ENCODE results near the gene FAM43A.
A peak's percentile ranks its signal among the peaks of the same experiment; 100 is the strongest.

The FAM43A gene

DNA sequence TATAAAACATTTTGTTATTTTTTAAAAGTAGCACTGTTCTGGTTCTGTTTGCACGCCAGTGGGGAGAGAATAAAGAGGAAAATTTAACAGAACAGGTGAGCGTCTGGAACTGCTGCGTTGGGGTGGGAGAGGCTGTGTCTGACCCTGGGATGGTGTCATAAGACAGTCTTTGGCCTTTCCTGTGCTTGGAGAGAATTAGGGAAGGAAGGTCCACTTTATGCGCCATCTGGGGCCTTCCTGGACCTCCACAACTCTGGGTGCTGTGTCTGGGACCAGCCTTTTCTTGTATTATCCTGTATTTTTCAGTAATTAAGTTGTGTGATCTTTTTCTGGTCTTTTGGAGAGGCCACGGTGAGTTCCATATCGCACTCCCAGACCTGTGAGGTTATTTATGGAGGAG lies 3.3 kb downstream of the FAM43A start:
- Histone ChIP-seq H3K4me1 (ENCODE audit: control insufficient read depth in 1 of 2, insufficient read depth in 2 of 2, low read length in 2 of 2) (peaks cover 4 to 19% of the 10 kb centered on the region in 2 donors), H3K27ac (ENCODE audit: low read length) (peak overlapping the region; percentile 1), H3K27me3 (ENCODE audit: low read depth, low read length) (no peaks in the 10 kb centered on the region), H3K9me3 (ENCODE audit: control insufficient read depth in 1 of 2, low read length in 2 of 2) (no peaks in the 10 kb centered on the region), H3K4me3 (ENCODE audit: low read depth in 1 of 2, low read length in 2 of 2) (peak overlapping the region; percentile 20 to 79), H3K36me3 (ENCODE audit: control insufficient read depth in 1 of 2, insufficient read depth in 2 of 2, low read length in 2 of 2) (no peaks in the 10 kb centered on the region)

DNA sequence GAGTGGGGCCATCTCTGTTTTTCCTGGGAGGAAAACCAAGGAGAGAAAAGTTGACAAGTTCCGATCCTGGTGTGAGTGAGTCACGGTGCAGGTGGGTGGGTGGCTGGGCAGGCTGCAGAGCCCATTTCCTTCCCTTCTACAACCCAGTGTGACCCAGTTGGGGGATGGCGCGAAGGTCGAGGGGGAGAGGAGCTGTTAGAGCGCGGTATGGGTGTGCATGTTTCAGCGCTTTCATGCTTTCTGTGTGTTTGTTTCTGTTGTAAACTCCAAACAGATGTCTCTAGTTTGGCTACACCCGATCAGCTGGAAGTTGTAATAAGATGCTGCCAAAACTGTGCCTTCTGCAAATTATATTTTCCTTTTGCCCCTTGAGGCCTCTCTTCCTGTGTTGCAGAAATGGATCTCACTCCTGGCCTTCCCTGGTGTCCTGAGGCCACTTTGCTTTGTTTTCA lies 3.8 kb downstream of the FAM43A start:
- Histone ChIP-seq H3K9me3 (ENCODE audit: control insufficient read depth in 1 of 2, low read length in 2 of 2) (no peaks in the 10 kb centered on the region), H3K4me1 (ENCODE audit: control insufficient read depth in 1 of 2, insufficient read depth in 2 of 2, low read length in 2 of 2) (peaks cover 4 to 19% of the 10 kb centered on the region in 2 donors), H3K36me3 (ENCODE audit: control insufficient read depth in 1 of 2, insufficient read depth in 2 of 2, low read length in 2 of 2) (no peaks in the 10 kb centered on the region), H3K27me3 (ENCODE audit: low read depth, low read length) (no peaks in the 10 kb centered on the region), H3K4me3 (ENCODE audit: low read depth in 1 of 2, low read length in 2 of 2) (peak overlapping the region; percentile 20 to 79), H3K27ac (ENCODE audit: low read length) (peak overlapping the region; percentile 1)

DNA sequence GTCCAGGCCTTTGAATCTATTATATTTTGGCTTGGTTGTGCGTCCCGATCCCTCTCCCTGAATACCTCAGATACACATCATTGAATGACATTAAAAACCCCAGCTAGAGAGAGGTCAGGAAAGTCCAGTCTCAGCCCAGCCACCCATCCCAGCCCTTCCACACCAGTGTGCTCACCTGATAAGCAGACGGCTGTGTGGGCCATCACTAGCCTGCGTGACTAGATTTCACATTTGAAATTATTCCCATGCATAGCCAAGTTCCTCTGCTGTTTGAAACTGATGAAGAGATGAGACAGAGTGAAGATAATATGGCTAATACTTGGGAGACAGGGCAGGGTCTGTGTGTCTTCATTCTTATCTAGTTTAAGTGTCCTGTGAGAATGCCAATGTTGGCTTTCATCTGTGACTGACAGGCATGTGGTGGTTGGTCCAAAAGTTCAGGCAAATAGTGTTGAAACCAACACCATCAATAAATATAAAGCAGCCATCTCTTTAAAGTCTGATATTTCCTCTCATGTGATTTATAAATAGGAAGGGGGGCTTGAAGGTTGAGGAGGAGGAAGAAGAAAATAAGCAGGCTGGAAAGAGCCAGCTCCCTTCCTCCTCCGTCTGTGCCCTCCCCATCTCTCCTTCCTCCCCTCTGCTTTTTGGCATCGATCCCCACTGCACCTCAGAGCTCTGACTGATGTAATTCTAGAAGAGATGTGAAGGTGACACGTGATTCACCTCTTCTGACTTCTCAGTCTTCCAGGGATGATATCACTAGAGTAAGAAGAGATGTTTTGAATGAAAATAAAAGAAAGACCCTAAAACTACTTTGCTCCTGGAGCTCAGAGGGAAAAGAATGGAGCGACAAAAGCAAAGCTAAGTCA lies 5.1 kb downstream of the FAM43A start:
- Histone ChIP-seq H3K27me3 (ENCODE audit: low read depth, low read length) (no peaks in the 10 kb centered on the region), H3K9me3 (ENCODE audit: control insufficient read depth in 1 of 2, low read length in 2 of 2) (no peaks in the 10 kb centered on the region), H3K27ac (ENCODE audit: low read length) (no peak overlapping the region), H3K4me3 (ENCODE audit: low read depth in 1 of 2, low read length in 2 of 2) (no peak overlapping the region), H3K36me3 (ENCODE audit: control insufficient read depth in 1 of 2, insufficient read depth in 2 of 2, low read length in 2 of 2) (no peaks in the 10 kb centered on the region), H3K4me1 (ENCODE audit: control insufficient read depth in 1 of 2, insufficient read depth in 2 of 2, low read length in 2 of 2) (peaks cover 0 to 19% of the 10 kb centered on the region in 2 donors)

DNA sequence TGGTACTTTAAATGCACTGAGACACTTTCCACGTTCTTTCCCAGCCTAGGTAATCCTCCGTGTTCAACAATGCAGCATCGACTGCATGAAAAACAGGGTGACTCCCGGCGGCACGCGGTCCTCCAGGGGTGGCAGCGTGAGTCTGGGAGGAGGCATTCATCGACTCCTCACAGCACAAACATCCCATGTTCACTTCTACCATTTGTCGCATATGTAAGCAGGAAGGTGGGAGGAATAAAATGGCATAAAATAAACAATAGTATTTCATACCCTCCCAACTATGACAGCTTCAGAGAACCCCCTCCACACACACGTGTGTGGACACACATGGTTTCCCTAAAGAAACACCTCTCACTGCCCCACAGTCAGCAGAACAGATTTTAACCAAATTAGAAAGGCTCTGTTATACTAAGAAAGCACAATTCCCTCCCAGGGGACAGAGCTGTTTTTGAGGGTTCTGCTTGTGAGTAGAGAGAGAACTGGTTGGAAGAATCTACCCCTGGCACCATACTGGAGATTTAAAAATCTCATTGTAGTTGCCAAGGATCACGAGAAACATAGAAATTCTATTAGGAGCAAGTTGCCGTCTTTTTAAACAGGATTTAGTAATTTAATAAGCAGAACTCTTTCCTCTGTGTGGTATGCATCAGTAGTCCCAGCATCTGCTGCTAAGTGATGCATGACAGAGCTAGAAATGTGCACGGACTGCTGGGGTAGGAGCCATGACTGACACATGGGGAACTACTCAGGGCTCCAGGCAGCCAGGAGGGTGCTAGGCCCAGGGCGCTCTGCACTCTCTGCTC lies 6.0 kb downstream of the FAM43A start:
- H3K36me3 ChIP-seq (ENCODE audit: control insufficient read depth in 1 of 2, insufficient read depth in 2 of 2, low read length in 2 of 2) = no peaks in the 10 kb centered on the region
- no peak overlapping the region for H3K27ac ChIP-seq (ENCODE audit: low read length)
- no peaks in the 10 kb centered on the region for H3K27me3 ChIP-seq (ENCODE audit: low read depth, low read length)
- no peak overlapping the region for H3K4me3 ChIP-seq (ENCODE audit: low read depth in 1 of 2, low read length in 2 of 2)
- H3K4me1 ChIP-seq (ENCODE audit: control insufficient read depth in 1 of 2, insufficient read depth in 2 of 2, low read length in 2 of 2) = peaks cover 0 to 18% of the 10 kb centered on the region in 2 donors
- no peaks in the 10 kb centered on the region for H3K9me3 ChIP-seq (ENCODE audit: control insufficient read depth in 1 of 2, low read length in 2 of 2)

DNA sequence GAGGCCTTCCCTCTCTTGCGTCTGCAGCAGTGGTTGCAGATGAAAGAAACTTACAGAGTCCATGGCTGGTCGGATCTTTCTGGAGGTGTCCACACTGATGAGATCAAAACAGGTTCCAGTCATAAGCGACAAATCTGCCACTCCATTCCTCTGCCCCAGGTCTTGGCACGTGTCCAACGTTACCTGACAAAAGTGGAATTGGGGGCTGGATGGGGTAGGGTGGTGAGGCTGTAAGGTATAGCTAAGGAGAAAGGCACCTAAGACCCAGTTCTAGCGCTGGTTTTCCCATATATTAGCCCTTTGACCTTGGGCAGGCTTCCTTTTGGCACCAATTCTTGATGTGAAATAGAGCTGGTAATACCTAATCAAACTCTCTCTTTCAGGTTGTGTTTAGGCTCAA lies 11.0 kb downstream of the FAM43A start:
- H3K4me1 ChIP-seq (ENCODE audit: control insufficient read depth in 1 of 2, insufficient read depth in 2 of 2, low read length in 2 of 2) = no peaks in the 10 kb centered on the region
- no peak overlapping the region for H3K27ac ChIP-seq (ENCODE audit: low read length)
- H3K27me3 ChIP-seq (ENCODE audit: low read depth, low read length) = no peaks in the 10 kb centered on the region
- peaks cover 0 to 11% of the 10 kb centered on the region in 2 donors for H3K9me3 ChIP-seq (ENCODE audit: control insufficient read depth in 1 of 2, low read length in 2 of 2)
- no peak overlapping the region for H3K4me3 ChIP-seq (ENCODE audit: low read depth in 1 of 2, low read length in 2 of 2)
- no peaks in the 10 kb centered on the region for H3K36me3 ChIP-seq (ENCODE audit: control insufficient read depth in 1 of 2, insufficient read depth in 2 of 2, low read length in 2 of 2)

DNA sequence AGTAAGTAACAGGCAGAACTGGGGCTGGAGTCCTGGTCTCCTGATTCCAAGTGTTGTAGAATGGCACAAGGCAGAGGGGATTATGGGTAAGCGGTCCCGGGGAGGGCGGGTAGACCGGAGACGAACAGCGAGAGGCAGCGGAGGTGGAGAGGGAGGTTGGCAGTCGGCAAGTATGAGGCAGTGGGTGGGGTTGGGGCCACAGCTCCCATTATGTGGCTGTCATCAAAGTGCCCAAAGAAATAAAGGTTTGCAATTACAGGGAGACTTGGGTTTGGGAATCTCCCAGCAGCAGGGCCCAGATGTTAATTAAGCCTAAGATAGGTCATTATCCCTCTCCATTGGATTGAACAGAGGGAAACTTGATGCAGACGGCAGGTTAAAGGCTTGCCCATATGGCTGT lies 16.9 kb downstream of the FAM43A start:
- Histone ChIP-seq H3K9me3 (ENCODE audit: control insufficient read depth in 1 of 2, low read length in 2 of 2) (peaks cover 0 to 11% of the 10 kb centered on the region in 2 donors), H3K36me3 (ENCODE audit: control insufficient read depth in 1 of 2, insufficient read depth in 2 of 2, low read length in 2 of 2) (no peaks in the 10 kb centered on the region), H3K4me3 (ENCODE audit: low read depth in 1 of 2, low read length in 2 of 2) (no peak overlapping the region), H3K4me1 (ENCODE audit: control insufficient read depth in 1 of 2, insufficient read depth in 2 of 2, low read length in 2 of 2) (no peaks in the 10 kb centered on the region), H3K27me3 (ENCODE audit: low read depth, low read length) (no peaks in the 10 kb centered on the region), H3K27ac (ENCODE audit: low read length) (no peak overlapping the region)

DNA sequence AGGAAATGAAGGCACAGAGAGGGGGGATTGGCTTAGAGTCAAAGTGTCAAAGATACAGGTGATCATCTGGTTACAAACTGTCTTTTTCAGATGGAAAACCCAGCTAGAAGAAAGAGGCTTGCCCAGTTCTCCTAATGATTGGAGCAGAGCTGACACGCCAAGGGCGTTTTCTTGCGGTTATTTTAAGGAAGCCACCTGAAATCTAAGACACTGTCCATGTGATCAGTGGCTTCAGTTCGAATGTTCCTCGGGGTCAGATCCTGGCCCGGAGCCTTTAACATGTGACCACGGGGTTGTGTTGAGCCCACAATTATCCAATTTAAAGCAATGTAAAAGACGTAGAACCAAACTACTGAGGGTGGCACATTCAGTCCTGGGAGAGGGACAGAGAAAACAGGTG lies 19.5 kb downstream of the FAM43A start:
- H3K4me3 ChIP-seq (ENCODE audit: low read depth in 1 of 2, low read length in 2 of 2) = no peak overlapping the region
- no peaks in the 10 kb centered on the region for H3K36me3 ChIP-seq (ENCODE audit: control insufficient read depth in 1 of 2, insufficient read depth in 2 of 2, low read length in 2 of 2)
- H3K27ac ChIP-seq (ENCODE audit: low read length) = no peak overlapping the region
- no peaks in the 10 kb centered on the region for H3K4me1 ChIP-seq (ENCODE audit: control insufficient read depth in 1 of 2, insufficient read depth in 2 of 2, low read length in 2 of 2)
- H3K27me3 ChIP-seq (ENCODE audit: low read depth, low read length) = no peaks in the 10 kb centered on the region
- H3K9me3 ChIP-seq (ENCODE audit: control insufficient read depth in 1 of 2, low read length in 2 of 2) = no peaks in the 10 kb centered on the region

DNA sequence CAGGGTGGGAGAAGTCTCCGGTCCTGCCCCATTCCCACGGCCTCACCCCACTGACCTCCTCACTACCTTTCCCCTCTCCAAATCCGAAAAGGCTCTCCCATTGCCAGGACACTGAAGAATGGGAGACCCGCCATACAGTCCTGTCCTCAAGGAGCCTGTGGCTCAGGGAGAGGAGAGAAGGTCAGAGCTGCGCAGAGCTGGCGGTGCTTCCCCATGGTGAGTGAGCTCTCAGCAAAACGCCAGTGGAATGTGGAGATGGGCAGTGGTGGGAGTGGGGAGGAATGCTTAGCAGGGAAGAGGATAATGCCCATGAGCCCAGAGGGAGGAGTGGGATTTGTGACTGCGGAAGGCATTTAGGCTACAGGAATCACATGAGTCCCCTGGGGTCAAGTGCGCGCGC lies 20.1 kb downstream of the FAM43A start:
- no peak overlapping the region for H3K4me3 ChIP-seq (ENCODE audit: low read depth in 1 of 2, low read length in 2 of 2)
- H3K9me3 ChIP-seq (ENCODE audit: control insufficient read depth in 1 of 2, low read length in 2 of 2) = no peaks in the 10 kb centered on the region
- no peak overlapping the region for H3K27ac ChIP-seq (ENCODE audit: low read length)
- H3K4me1 ChIP-seq (ENCODE audit: control insufficient read depth in 1 of 2, insufficient read depth in 2 of 2, low read length in 2 of 2) = no peaks in the 10 kb centered on the region
- H3K27me3 ChIP-seq (ENCODE audit: low read depth, low read length) = no peaks in the 10 kb centered on the region
- H3K36me3 ChIP-seq (ENCODE audit: control insufficient read depth in 1 of 2, insufficient read depth in 2 of 2, low read length in 2 of 2) = no peaks in the 10 kb centered on the region

DNA sequence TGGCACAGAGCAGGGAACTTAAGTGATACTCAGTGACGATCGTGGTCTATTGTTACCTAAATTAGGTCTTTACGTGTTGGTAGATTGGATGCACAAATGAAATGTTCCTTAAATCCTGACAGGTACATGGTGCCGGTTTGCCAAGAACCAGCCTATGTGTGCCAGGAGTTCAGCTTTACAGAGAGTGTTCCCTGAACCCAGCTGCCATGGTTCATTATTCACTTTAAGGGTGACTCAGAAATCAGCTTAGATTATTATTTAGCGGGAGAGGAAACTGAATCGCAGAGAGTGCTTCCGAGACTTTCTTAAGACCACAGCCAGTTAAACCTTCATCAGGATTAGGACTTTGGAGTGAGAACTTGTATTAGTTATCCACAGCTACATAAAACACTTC lies 21.5 kb downstream of the FAM43A start:
- no peak overlapping the region for H3K27ac ChIP-seq (ENCODE audit: low read length)

DNA sequence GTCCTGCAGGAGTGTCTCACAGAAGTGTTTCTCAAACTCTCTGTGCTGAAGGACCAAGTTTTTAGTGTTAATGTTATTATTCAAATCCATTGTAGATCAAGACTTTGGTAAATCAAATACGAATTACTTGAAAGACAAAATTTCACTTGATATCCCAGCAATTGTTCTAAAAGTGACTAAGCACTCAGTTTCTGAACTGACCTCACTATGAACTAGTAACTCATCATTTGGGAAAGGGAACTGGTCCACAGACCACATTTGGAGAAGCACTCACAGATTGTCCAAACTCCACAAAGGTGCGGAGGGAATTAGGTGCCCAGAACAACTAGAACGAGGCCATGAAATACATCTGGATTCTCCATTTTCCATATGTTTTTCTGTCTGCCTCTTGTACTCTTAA lies 25.6 kb downstream of the FAM43A start:
- Histone ChIP-seq H3K4me1 (ENCODE audit: control insufficient read depth in 1 of 2, insufficient read depth in 2 of 2, low read length in 2 of 2) (no peaks in the 10 kb centered on the region), H3K9me3 (ENCODE audit: control insufficient read depth in 1 of 2, low read length in 2 of 2) (no peaks in the 10 kb centered on the region), H3K27ac (ENCODE audit: low read length) (no peak overlapping the region), H3K4me3 (ENCODE audit: low read depth in 1 of 2, low read length in 2 of 2) (no peak overlapping the region), H3K36me3 (ENCODE audit: control insufficient read depth in 1 of 2, insufficient read depth in 2 of 2, low read length in 2 of 2) (no peaks in the 10 kb centered on the region), H3K27me3 (ENCODE audit: low read depth, low read length) (no peaks in the 10 kb centered on the region)

More for the DNA sequence above, 21.5 kb downstream of the FAM43A start:
- Histone ChIP-seq H3K4me3 (ENCODE audit: low read depth in 1 of 2, low read length in 2 of 2) (no peak overlapping the region), H3K9me3 (ENCODE audit: control insufficient read depth in 1 of 2, low read length in 2 of 2) (no peaks in the 10 kb centered on the region), H3K4me1 (ENCODE audit: control insufficient read depth in 1 of 2, insufficient read depth in 2 of 2, low read length in 2 of 2) (no peaks in the 10 kb centered on the region), H3K36me3 (ENCODE audit: control insufficient read depth in 1 of 2, insufficient read depth in 2 of 2, low read length in 2 of 2) (no peaks in the 10 kb centered on the region), H3K27me3 (ENCODE audit: low read depth, low read length) (no peaks in the 10 kb centered on the region)

DNA sequence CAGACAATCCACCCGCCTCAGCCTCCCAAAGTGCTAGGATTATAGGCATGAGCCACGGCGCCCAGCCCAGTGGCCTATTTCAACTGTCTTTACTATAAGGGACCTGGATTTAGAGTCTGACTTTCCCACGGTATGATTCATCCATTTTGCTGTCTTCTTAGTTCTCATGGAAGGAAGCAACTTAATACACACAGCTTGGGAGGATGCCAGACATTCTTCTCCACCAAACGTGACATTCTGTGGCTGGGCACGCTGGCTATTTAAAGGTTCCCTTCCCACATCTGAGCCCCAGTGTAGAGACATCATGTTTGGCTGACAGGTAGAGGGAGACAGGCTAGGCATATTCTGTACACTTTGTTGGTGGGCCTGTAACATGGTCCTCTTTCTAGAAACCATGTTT lies 26.2 kb downstream of the FAM43A start:
- H3K36me3 ChIP-seq (ENCODE audit: control insufficient read depth in 1 of 2, insufficient read depth in 2 of 2, low read length in 2 of 2) = no peaks in the 10 kb centered on the region
- no peaks in the 10 kb centered on the region for H3K4me1 ChIP-seq (ENCODE audit: control insufficient read depth in 1 of 2, insufficient read depth in 2 of 2, low read length in 2 of 2)
- no peaks in the 10 kb centered on the region for H3K27me3 ChIP-seq (ENCODE audit: low read depth, low read length)
- H3K9me3 ChIP-seq (ENCODE audit: control insufficient read depth in 1 of 2, low read length in 2 of 2) = no peaks in the 10 kb centered on the region
- no peak overlapping the region for H3K4me3 ChIP-seq (ENCODE audit: low read depth in 1 of 2, low read length in 2 of 2)
- no peak overlapping the region for H3K27ac ChIP-seq (ENCODE audit: low read length)
